ENCODE measurements around the gene MYO3B. TPM values are rescaled to one million over a fixed set of nuclear protein-coding genes. Genes with fewer than 3 reads are reported as not detected.
"Not testable (repeated sequence)": the region's sequence is repeated elsewhere in the genome, so short reads cannot be mapped to it uniquely, and the experiment has no call there.

The MYO3B gene
- total RNA-seq, 1 donor from 2014 or later, result not detected

- Mint-ChIP-seq H3K9me3 (ENCODE audit: low read depth) (no peaks in the 10 kb centered on the region), H3K4me1 (ENCODE audit: low read depth) (peaks cover 7% of the 10 kb centered on the region), H3K27me3 (peaks cover under 1% of the 10 kb centered on the region), H3K27ac (no peak overlapping the region), H3K36me3 (ENCODE audit: insufficient read depth) (no peaks in the 10 kb centered on the region), H3K4me3 (ENCODE audit: low read depth) (no peak overlapping the region)
- DNase-seq (ENCODE audit: low spot score, unreplicated experiment), result no peak
- TF ChIP-seq CTCF (IDR thresholded peaks at IDR 0.05; ENCODE audit: unreplicated experiment), result no peak
Observed at GRCh38 chr2:170428868-170429267, 250.9 kb downstream of the MYO3B start.

- Mint-ChIP-seq H3K4me1 (ENCODE audit: low read depth) (peaks cover 5% of the 10 kb centered on the region), H3K36me3 (ENCODE audit: insufficient read depth) (no peaks in the 10 kb centered on the region), H3K4me3 (ENCODE audit: low read depth) (no peak overlapping the region), H3K9me3 (ENCODE audit: low read depth) (no peaks in the 10 kb centered on the region), H3K27ac (no peak overlapping the region), H3K27me3 (peaks cover 17% of the 10 kb centered on the region)
- DNase-seq (ENCODE audit: low spot score, unreplicated experiment), result no peak
- TF ChIP-seq CTCF (IDR thresholded peaks at IDR 0.05; ENCODE audit: unreplicated experiment), result no peak
Observed at GRCh38 chr2:170432823-170433222, 254.9 kb downstream of the MYO3B start.

- Mint-ChIP-seq H3K9me3 (ENCODE audit: low read depth) (no peaks in the 10 kb centered on the region), H3K27ac (no peak overlapping the region), H3K4me1 (ENCODE audit: low read depth) (peaks cover 5% of the 10 kb centered on the region), H3K27me3 (peaks cover 21% of the 10 kb centered on the region), H3K36me3 (ENCODE audit: insufficient read depth) (no peaks in the 10 kb centered on the region), H3K4me3 (ENCODE audit: low read depth) (no peak overlapping the region)
- no peak for TF ChIP-seq CTCF (IDR thresholded peaks at IDR 0.05; ENCODE audit: unreplicated experiment)
- no peak for DNase-seq (ENCODE audit: low spot score, unreplicated experiment)
Observed at GRCh38 chr2:170433448-170433847, 255.5 kb downstream of the MYO3B start.

GRCh38 chr2:170434396-170434795 is 256.4 kb downstream of the MYO3B start:
- H3K27ac Mint-ChIP-seq; H3K4me1 Mint-ChIP-seq (ENCODE audit: low read depth); DNase-seq (ENCODE audit: low spot score, unreplicated experiment); H3K36me3 Mint-ChIP-seq (ENCODE audit: insufficient read depth); H3K4me3 Mint-ChIP-seq (ENCODE audit: low read depth); H3K9me3 Mint-ChIP-seq (ENCODE audit: low read depth): not testable (repeated sequence)
- peaks cover 21% of the 10 kb centered on the region for H3K27me3 Mint-ChIP-seq

GRCh38 chr2:170434900-170435621 is 257.1 kb downstream of the MYO3B start:
- Mint-ChIP-seq H3K27ac (no peak overlapping the region), H3K27me3 (peaks cover 21% of the 10 kb centered on the region), H3K4me1 (ENCODE audit: low read depth) (peaks cover 5% of the 10 kb centered on the region), H3K36me3 (ENCODE audit: insufficient read depth) (no peaks in the 10 kb centered on the region), H3K9me3 (ENCODE audit: low read depth) (no peaks in the 10 kb centered on the region), H3K4me3 (ENCODE audit: low read depth) (no peak overlapping the region)
- DNase-seq (ENCODE audit: low spot score, unreplicated experiment), result no peak
- TF ChIP-seq CTCF (IDR thresholded peaks at IDR 0.05; ENCODE audit: unreplicated experiment), result no peak

Data from progenitor cell of endocrine pancreas (in vitro differentiated cells).